PC-9 (cell line): ENCODE data around the gene MFSD11.

ENCODE experiments used
- EZH2 ChIP-seq: fragments of 200-600 bp; sonication (generic); IDR thresholded peaks from 2 replicates; pipeline ENCODE4 v1.8.0; 2017; ENCODE audit warnings: antibody characterized with exemption, low read depth
- TF ChIP-seq, protein P1 (sequence below): fragments of 200-600 bp; sonication (generic); conservative IDR thresholded peaks from 2 replicates; pipeline ENCODE4 v1.6.1; 2017; ENCODE audit warnings: mixed run types, antibody characterized with exemption, mild to moderate bottlenecking, moderate library complexity

DNA sequence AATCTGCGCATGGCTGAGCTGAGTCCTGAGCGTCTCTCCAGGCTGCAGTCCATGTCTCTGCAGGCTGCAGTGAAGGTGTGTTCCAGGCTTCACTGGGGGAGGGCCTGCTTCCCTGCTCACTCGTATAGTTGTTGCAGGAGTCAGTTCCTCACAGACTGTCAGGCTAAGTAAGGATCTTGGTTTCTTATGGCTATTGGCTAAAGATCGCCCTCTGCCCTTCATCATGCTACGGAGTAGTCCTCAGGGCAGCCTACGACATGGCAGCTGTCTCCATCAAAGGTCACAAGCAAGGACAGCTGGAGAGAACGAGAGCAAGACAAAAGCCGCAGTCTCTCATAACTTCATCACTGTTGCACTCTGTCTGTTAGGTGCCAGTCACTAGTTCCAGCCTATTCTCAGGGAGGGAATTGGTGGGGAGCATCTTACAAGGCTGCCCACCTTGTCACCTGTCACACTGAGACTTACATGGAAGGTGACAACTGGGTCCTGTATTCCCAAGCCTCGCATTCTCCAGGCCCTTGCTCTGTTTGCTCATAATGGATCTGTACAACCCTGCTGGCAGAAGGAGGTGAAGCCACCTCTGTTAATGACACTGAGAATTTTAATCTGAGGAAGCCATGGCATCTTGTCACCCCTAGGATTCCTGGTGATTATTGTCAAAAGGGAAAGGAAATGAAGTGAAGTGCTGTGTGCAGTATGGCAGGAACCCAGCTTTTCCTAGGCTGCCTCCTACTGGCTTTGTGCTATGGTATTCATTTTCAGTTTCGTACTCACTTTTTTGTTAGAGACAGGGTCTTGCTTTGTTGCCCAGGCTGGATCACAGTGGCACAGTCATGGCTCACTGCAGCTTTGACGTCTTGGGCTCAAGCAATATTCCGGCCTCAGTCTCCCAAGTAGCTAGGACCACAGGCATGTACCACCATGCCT is 43.4 kb downstream of the MFSD11 start:
- TF ChIP-seq, protein P1, sequence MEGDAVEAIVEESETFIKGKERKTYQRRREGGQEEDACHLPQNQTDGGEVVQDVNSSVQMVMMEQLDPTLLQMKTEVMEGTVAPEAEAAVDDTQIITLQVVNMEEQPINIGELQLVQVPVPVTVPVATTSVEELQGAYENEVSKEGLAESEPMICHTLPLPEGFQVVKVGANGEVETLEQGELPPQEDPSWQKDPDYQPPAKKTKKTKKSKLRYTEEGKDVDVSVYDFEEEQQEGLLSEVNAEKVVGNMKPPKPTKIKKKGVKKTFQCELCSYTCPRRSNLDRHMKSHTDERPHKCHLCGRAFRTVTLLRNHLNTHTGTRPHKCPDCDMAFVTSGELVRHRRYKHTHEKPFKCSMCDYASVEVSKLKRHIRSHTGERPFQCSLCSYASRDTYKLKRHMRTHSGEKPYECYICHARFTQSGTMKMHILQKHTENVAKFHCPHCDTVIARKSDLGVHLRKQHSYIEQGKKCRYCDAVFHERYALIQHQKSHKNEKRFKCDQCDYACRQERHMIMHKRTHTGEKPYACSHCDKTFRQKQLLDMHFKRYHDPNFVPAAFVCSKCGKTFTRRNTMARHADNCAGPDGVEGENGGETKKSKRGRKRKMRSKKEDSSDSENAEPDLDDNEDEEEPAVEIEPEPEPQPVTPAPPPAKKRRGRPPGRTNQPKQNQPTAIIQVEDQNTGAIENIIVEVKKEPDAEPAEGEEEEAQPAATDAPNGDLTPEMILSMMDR: no peak
- no peak for TF ChIP-seq EZH2
